Measurements from ENCODE around the gene PGM2. TPM values are rescaled to one million over a fixed set of nuclear protein-coding genes. Genes with fewer than 3 reads are reported as not detected.

Gene PGM2
- polyA plus RNA-seq, 1 donor (not counting 4 experiments of a cell fraction or from before 2014, with no cell fraction given) = 45.0 TPM

DNA sequence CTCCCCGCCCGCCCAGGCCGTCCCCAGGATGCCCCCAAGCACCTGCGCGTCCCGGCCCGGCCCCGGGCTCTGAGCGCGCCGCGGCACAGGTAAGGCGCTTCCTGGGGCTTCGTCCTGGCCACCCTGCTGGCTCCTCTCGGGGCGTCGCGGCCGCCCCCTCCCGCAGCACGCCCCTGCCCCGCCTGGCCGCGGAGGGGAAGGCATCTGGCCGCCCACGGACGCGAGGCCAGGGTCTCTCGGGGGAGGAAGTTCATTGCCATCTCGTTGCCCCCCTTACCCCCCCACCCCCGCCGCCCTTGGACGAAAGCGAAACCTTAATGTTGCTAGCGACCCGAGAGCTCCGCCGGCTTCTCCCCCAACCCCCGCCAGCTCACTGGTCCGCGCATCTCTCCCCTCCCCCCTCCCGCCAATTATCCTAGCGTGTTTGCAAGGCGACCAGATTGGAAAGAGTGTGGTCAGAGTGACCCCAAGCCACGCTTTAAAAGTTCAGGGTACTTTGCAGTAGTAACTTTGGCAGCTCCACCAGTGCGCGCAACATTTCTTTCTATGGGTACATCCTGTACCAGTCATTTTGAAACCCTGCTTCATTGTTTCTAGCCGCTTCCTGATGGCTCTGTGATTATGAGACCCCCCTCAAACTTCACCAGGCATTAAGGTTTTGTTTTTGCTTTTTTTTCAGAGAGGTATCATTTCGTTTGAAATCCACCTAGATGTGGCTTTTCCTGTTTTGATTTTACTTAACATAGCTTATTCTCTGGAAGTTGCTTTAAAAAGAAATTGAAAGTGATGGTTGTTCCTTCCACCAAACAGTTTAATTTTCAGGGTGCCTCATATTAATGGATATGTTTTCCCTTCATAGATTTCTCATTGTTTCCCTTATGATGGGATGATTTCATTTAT, 65.0 kb downstream of the PGM2 start:
- peak overlapping the region; percentile 34 to 62 (median 47) for H3K4me3 ChIP-seq (ENCODE audit: control insufficient read depth in 2 of 3, extremely low read depth in 1 of 3, insufficient read depth in 2 of 3, low read depth in 1 of 3, low read length in 3 of 3)
- no peaks in the 10 kb centered on the region for H3K9me3 ChIP-seq (ENCODE audit: control insufficient read depth, low read depth, low read length)
- no peaks in the 10 kb centered on the region for H3K36me3 ChIP-seq (ENCODE audit: control insufficient read depth in 2 of 2, extremely low read depth in 1 of 2, insufficient read depth in 2 of 2, low read length in 2 of 2)
- peaks cover 47% of the 10 kb centered on the region for H3K27me3 ChIP-seq (ENCODE audit: control insufficient read depth, extremely low read depth, insufficient read depth, low read length)
- TF ChIP-seq, protein P1, sequence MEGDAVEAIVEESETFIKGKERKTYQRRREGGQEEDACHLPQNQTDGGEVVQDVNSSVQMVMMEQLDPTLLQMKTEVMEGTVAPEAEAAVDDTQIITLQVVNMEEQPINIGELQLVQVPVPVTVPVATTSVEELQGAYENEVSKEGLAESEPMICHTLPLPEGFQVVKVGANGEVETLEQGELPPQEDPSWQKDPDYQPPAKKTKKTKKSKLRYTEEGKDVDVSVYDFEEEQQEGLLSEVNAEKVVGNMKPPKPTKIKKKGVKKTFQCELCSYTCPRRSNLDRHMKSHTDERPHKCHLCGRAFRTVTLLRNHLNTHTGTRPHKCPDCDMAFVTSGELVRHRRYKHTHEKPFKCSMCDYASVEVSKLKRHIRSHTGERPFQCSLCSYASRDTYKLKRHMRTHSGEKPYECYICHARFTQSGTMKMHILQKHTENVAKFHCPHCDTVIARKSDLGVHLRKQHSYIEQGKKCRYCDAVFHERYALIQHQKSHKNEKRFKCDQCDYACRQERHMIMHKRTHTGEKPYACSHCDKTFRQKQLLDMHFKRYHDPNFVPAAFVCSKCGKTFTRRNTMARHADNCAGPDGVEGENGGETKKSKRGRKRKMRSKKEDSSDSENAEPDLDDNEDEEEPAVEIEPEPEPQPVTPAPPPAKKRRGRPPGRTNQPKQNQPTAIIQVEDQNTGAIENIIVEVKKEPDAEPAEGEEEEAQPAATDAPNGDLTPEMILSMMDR (optimal IDR thresholded peaks at IDR 0.05 in 1 of 3, IDR thresholded peaks at IDR 0.05 in 1 of 3, conservative IDR thresholded peaks at IDR 0.05 in 1 of 3; ENCODE audit: extremely low read depth in 1 of 3, insufficient read depth in 2 of 3, low read length in 3 of 3) = no peak
- TF ChIP-seq EZH2 (IDR thresholded peaks at IDR 0.05; ENCODE audit: low read length) = no peak
- H3K4me2 ChIP-seq (ENCODE audit: control insufficient read depth, extremely low read depth, insufficient read depth, low read depth, low read length) = peak overlapping the region; percentile 64
- H3K79me2 ChIP-seq (ENCODE audit: control insufficient read depth, insufficient read depth, low read length) = no peaks in the 10 kb centered on the region
- H3K4me1 ChIP-seq (ENCODE audit: control insufficient read depth, extremely low read depth, insufficient read depth, low read length) = no peaks in the 10 kb centered on the region
- dilution Hi-C loops (cut with MboI; ENCODE audit: extremely low pct_ligation_motif_present, low sequenced_read_pairs) = no loop called here
- H3K9me1 ChIP-seq (ENCODE audit: control insufficient read depth, extremely low read depth, insufficient read depth, low read length) = no peaks in the 10 kb centered on the region
- DNase-seq (ENCODE audit: low read depth, low spot score) (no peak), FAIRE-seq (no peak)
- peak overlapping the region; percentile 58 for H2AFZ ChIP-seq (ENCODE audit: control insufficient read depth, low read length)
- no peak overlapping the region for H3K27ac ChIP-seq (ENCODE audit: control insufficient read depth, insufficient read depth, low read length)
- no peak overlapping the region for H3K9ac ChIP-seq (ENCODE audit: control insufficient read depth, extremely low read depth, insufficient read depth, low read length)
- H4K20me1 ChIP-seq (ENCODE audit: control insufficient read depth, extremely low read depth, insufficient read depth, low read length) = no peaks in the 10 kb centered on the region

DNA sequence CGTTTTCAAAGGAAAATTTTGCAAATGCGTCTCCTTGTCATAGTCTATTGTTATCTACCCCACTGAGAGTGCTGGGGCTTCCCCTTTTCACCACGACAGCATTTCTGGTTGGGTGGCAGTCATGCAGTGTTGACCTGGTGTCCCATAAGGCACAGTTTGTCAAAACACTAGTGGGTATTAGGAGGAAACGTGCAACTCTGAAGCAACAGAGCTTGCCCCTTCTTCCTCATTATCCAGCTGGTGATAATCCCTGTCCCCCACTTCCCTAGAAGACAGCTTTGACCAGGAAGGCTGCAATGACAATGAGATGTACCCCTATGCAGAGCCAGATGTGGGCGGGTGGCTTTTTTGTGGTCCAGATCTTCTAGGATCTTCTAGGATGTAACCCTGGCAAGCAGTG, 66.2 kb downstream of the PGM2 start:
- H3K4me2 ChIP-seq (ENCODE audit: control insufficient read depth, extremely low read depth, insufficient read depth, low read depth, low read length) = no peak overlapping the region
- no peak overlapping the region for H3K9ac ChIP-seq (ENCODE audit: control insufficient read depth, extremely low read depth, insufficient read depth, low read length)
- no peaks in the 10 kb centered on the region for H3K9me3 ChIP-seq (ENCODE audit: control insufficient read depth, low read depth, low read length)
- no peaks in the 10 kb centered on the region for H4K20me1 ChIP-seq (ENCODE audit: control insufficient read depth, extremely low read depth, insufficient read depth, low read length)
- no peaks in the 10 kb centered on the region for H3K9me1 ChIP-seq (ENCODE audit: control insufficient read depth, extremely low read depth, insufficient read depth, low read length)
- H3K27me3 ChIP-seq (ENCODE audit: control insufficient read depth, extremely low read depth, insufficient read depth, low read length) = peaks cover 47% of the 10 kb centered on the region
- H3K36me3 ChIP-seq (ENCODE audit: control insufficient read depth in 2 of 2, extremely low read depth in 1 of 2, insufficient read depth in 2 of 2, low read length in 2 of 2) = no peaks in the 10 kb centered on the region
- H3K27ac ChIP-seq (ENCODE audit: control insufficient read depth, insufficient read depth, low read length) = no peak overlapping the region
- no peaks in the 10 kb centered on the region for H3K4me1 ChIP-seq (ENCODE audit: control insufficient read depth, extremely low read depth, insufficient read depth, low read length)
- dilution Hi-C loops (cut with MboI; ENCODE audit: extremely low pct_ligation_motif_present, low sequenced_read_pairs) = no loop called here
- no peak for DNase-seq (ENCODE audit: low read depth, low spot score)
- no peak for FAIRE-seq
- H2AFZ ChIP-seq (ENCODE audit: control insufficient read depth, low read length) = no peak overlapping the region
- H3K4me3 ChIP-seq (ENCODE audit: control insufficient read depth in 2 of 3, extremely low read depth in 1 of 3, insufficient read depth in 2 of 3, low read depth in 1 of 3, low read length in 3 of 3) = no peak overlapping the region
- TF ChIP-seq, protein P1 (optimal IDR thresholded peaks at IDR 0.05 in 1 of 3, IDR thresholded peaks at IDR 0.05 in 1 of 3, conservative IDR thresholded peaks at IDR 0.05 in 1 of 3; ENCODE audit: extremely low read depth in 1 of 3, insufficient read depth in 2 of 3, low read length in 3 of 3) = no peak
- no peak for TF ChIP-seq EZH2 (IDR thresholded peaks at IDR 0.05; ENCODE audit: low read length)
- H3K79me2 ChIP-seq (ENCODE audit: control insufficient read depth, insufficient read depth, low read length) = no peaks in the 10 kb centered on the region
